IPS-20b (cell line): ENCODE data around the gene ATP10D.
"Not testable (repeated sequence)": the region's sequence is repeated elsewhere in the genome, so short reads cannot be mapped to it uniquely, and the experiment has no call there.

Experiments used
- H3K27ac ChIP-seq: one replicate; pipeline ENCODE4 v1.5.1; 2013; ENCODE audit warnings: low read length
- H3K27me3 ChIP-seq: 2 replicates; pipeline ENCODE4 v1.6.1; 2013; ENCODE audit warnings: mild to moderate bottlenecking, low read length, inconsistent platforms; ENCODE audit not compliant: insufficient read depth
- H3K36me3 ChIP-seq: 2 replicates; pipeline ENCODE4 v1.6.1; 2013; ENCODE audit warnings: low read depth, mild to moderate bottlenecking, inconsistent platforms, low read length, moderate library complexity; ENCODE audit not compliant: insufficient read depth
- H3K4me1 ChIP-seq: 2 replicates; pipeline ENCODE4 v1.6.1; 2013; ENCODE audit warnings: mild to moderate bottlenecking, control low read depth, inconsistent platforms, low read length, moderate library complexity; ENCODE audit not compliant: insufficient read depth
- H3K4me3 ChIP-seq: 2 replicates; pipeline ENCODE4 v1.5.1; 2013; ENCODE audit warnings: mild to moderate bottlenecking, low read length, inconsistent platforms
- H3K9ac ChIP-seq: 2 replicates; pipeline ENCODE4 v1.6.1; 2013; ENCODE audit warnings: low read depth, mild to moderate bottlenecking, inconsistent platforms, low read length, moderate library complexity
- H3K9me3 ChIP-seq: 2 replicates; pipeline ENCODE4 v1.6.1; 2013; ENCODE audit warnings: mild to moderate bottlenecking, low read depth, low read length, inconsistent platforms; ENCODE audit not compliant: insufficient read depth

The ATP10D gene

GRCh38 chr4:47538111-47538824, 53.2 kb downstream of the ATP10D start:
- no peak overlapping the region for H3K9ac ChIP-seq
- H3K27ac ChIP-seq, result no peak overlapping the region
- no peaks in the 10 kb centered on the region for H3K9me3 ChIP-seq
- no peak overlapping the region for H3K4me3 ChIP-seq
- no peaks in the 10 kb centered on the region for H3K36me3 ChIP-seq
- H3K27me3 ChIP-seq, result no peaks in the 10 kb centered on the region
- no peaks in the 10 kb centered on the region for H3K4me1 ChIP-seq

GRCh38 chr4:47538825-47539154, 53.7 kb downstream of the ATP10D start:
- Histone ChIP-seq H3K4me3 (no peak overlapping the region), H3K9me3 (no peaks in the 10 kb centered on the region), H3K9ac (no peak overlapping the region), H3K36me3 (no peaks in the 10 kb centered on the region), H3K27me3 (no peaks in the 10 kb centered on the region), H3K4me1 (no peaks in the 10 kb centered on the region), H3K27ac (no peak overlapping the region)

- H3K9ac ChIP-seq, H3K4me3 ChIP-seq, H3K4me1 ChIP-seq, H3K36me3 ChIP-seq, H3K27ac ChIP-seq, H3K9me3 ChIP-seq, H3K27me3 ChIP-seq: not testable (repeated sequence)
Observed at GRCh38 chr4:47542640-47543039, 57.6 kb downstream of the ATP10D start.

GRCh38 chr4:47543331-47543730, 58.3 kb downstream of the ATP10D start:
- Histone ChIP-seq H3K27me3 (no peaks in the 10 kb centered on the region), H3K9me3 (no peaks in the 10 kb centered on the region), H3K9ac (no peak overlapping the region), H3K27ac (no peak overlapping the region), H3K36me3 (no peaks in the 10 kb centered on the region), H3K4me1 (no peaks in the 10 kb centered on the region), H3K4me3 (no peak overlapping the region)

GRCh38 chr4:47550357-47550756, 65.3 kb downstream of the ATP10D start:
- H3K36me3 ChIP-seq, H3K9ac ChIP-seq, H3K27ac ChIP-seq, H3K4me1 ChIP-seq, H3K4me3 ChIP-seq, H3K27me3 ChIP-seq, H3K9me3 ChIP-seq: not testable (repeated sequence)

- Histone ChIP-seq H3K36me3 (no peaks in the 10 kb centered on the region), H3K9me3 (no peaks in the 10 kb centered on the region)
Observed at GRCh38 chr4:47550899-47551548, 65.9 kb downstream of the ATP10D start.

GRCh38 chr4:47551682-47552081, 66.6 kb downstream of the ATP10D start:
- Histone ChIP-seq H3K27ac (no peak overlapping the region), H3K36me3 (no peaks in the 10 kb centered on the region)

More at GRCh38 chr4:47550899-47551548, 65.9 kb downstream of the ATP10D start:
- Histone ChIP-seq H3K9ac (no peak overlapping the region), H3K4me1 (no peaks in the 10 kb centered on the region), H3K27me3 (no peaks in the 10 kb centered on the region), H3K27ac (no peak overlapping the region), H3K4me3 (no peak overlapping the region)

GRCh38 chr4:47553329-47554125, 68.5 kb downstream of the ATP10D start:
- Histone ChIP-seq H3K9me3 (no peaks in the 10 kb centered on the region), H3K9ac (no peak overlapping the region), H3K27me3 (no peaks in the 10 kb centered on the region), H3K4me3 (no peak overlapping the region), H3K27ac (no peak overlapping the region), H3K36me3 (no peaks in the 10 kb centered on the region), H3K4me1 (no peaks in the 10 kb centered on the region)

More at GRCh38 chr4:47551682-47552081, 66.6 kb downstream of the ATP10D start:
- Histone ChIP-seq H3K4me3 (no peak overlapping the region), H3K9me3 (no peaks in the 10 kb centered on the region), H3K27me3 (no peaks in the 10 kb centered on the region), H3K9ac (no peak overlapping the region), H3K4me1 (no peaks in the 10 kb centered on the region)

- not testable (repeated sequence) for H3K4me3 ChIP-seq, H3K36me3 ChIP-seq, H3K27me3 ChIP-seq, H3K9me3 ChIP-seq, H3K27ac ChIP-seq, H3K4me1 ChIP-seq, H3K9ac ChIP-seq
Observed at GRCh38 chr4:47555920-47556319, 70.8 kb downstream of the ATP10D start.

GRCh38 chr4:47557255-47557654, 72.2 kb downstream of the ATP10D start:
- Histone ChIP-seq H3K4me1 (no peaks in the 10 kb centered on the region), H3K9me3 (no peaks in the 10 kb centered on the region), H3K9ac (no peak overlapping the region), H3K36me3 (no peaks in the 10 kb centered on the region), H3K4me3 (no peak overlapping the region), H3K27me3 (no peaks in the 10 kb centered on the region), H3K27ac (no peak overlapping the region)

GRCh38 chr4:47560682-47561081, 75.6 kb downstream of the ATP10D start:
- H3K9ac ChIP-seq, result no peak overlapping the region
- no peaks in the 10 kb centered on the region for H3K27me3 ChIP-seq
- H3K4me3 ChIP-seq, result no peak overlapping the region
- H3K27ac ChIP-seq, result no peak overlapping the region
- H3K36me3 ChIP-seq, result no peaks in the 10 kb centered on the region
- H3K4me1 ChIP-seq, result no peaks in the 10 kb centered on the region
- no peaks in the 10 kb centered on the region for H3K9me3 ChIP-seq

- H3K36me3 ChIP-seq, result no peaks in the 10 kb centered on the region
- no peak overlapping the region for H3K9ac ChIP-seq
- H3K9me3 ChIP-seq, result no peaks in the 10 kb centered on the region
- H3K27ac ChIP-seq, result no peak overlapping the region
- H3K4me3 ChIP-seq, result no peak overlapping the region
- no peaks in the 10 kb centered on the region for H3K27me3 ChIP-seq
- no peaks in the 10 kb centered on the region for H3K4me1 ChIP-seq
Observed at GRCh38 chr4:47561331-47561730, 76.3 kb downstream of the ATP10D start.
